Activated CD4-positive, alpha-beta T cell treated with anti-CD3 and anti-CD28 coated beads, Interleukin-2, amount 50 U/mL, for 4 hours (primary cell): ENCODE data around the gene GGT6.

ENCODE experiments used
- DNase-seq, 2 experiments: peaks; one replicate each; pipeline ENCODE4 v3.0.0-alpha.2; 2020

Gene GGT6

DNA sequence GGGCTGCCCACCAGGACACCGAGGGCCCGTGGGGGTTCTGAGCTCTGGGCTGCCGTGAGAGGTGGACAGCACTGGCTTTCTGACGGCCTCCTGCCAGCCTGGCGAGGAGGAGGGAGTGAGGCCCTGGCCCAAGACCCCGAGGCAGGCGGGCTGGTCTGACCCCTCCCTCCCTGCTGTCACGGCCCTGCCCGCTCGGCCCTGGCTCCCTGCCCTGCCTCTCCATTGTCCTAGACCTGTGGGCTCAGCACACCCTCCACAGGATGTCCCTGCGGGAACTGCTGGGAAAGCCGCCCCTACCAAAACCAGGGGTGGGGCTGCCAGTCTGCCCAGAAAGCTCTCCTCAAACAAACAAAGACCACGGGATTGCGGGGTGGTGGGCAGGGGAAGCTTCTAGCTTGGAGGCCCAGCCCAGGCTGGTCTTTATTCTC, 41.0 kb downstream of the GGT6 start:
- no peak for DNase-seq

- no peak for DNase-seq
Observed at GRCh38 chr17:4518901-4519300, 41.5 kb downstream of the GGT6 start.

GRCh38 chr17:4516735-4517134, 43.6 kb downstream of the GGT6 start:
- DNase-seq, result no peak

DNA sequence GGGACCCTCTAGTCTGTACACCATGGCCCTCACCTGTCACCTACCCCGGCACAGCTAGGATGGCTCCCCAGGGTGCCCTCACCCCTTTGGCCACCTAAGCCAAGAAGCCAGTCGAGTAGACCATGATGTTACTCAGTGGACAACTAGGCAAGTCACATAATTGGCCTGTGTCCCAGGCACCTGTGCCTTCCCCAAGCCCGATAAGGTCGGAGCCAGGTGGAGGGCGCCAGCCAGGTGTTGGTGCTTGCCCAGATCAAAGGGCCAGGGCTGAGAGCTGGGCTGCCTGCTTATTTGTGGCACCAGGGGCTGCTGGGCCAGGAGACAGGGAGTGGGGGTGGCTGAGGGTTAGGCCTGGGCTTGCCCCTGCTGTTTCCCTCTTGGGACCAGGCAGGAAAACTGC, 44.9 kb downstream of the GGT6 start:
- no peak for DNase-seq

DNA sequence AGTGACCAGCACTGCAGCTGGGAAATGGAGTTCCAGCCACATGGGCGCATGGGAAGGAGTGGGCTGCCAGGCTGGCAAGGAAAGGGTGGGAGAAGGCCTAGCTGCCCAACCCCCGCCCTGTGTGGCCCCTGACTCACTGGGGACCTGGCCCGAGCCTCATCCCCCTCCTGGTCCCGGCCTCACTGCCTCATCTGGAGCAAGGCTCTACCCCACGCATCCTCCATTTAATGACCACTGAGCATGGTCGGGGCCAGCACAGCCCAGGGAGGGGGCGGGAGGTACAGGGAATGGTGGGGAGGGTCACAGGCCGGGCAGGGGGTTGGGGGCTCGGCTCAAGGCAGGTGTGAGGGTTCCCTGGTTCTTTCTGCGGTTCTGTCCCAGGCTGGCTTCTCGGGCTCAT, 45.6 kb downstream of the GGT6 start:
- DNase-seq, result no peak

- DNase-seq, result no peak
Observed at GRCh38 chr17:4514206-4514605, 46.2 kb downstream of the GGT6 start.

DNA sequence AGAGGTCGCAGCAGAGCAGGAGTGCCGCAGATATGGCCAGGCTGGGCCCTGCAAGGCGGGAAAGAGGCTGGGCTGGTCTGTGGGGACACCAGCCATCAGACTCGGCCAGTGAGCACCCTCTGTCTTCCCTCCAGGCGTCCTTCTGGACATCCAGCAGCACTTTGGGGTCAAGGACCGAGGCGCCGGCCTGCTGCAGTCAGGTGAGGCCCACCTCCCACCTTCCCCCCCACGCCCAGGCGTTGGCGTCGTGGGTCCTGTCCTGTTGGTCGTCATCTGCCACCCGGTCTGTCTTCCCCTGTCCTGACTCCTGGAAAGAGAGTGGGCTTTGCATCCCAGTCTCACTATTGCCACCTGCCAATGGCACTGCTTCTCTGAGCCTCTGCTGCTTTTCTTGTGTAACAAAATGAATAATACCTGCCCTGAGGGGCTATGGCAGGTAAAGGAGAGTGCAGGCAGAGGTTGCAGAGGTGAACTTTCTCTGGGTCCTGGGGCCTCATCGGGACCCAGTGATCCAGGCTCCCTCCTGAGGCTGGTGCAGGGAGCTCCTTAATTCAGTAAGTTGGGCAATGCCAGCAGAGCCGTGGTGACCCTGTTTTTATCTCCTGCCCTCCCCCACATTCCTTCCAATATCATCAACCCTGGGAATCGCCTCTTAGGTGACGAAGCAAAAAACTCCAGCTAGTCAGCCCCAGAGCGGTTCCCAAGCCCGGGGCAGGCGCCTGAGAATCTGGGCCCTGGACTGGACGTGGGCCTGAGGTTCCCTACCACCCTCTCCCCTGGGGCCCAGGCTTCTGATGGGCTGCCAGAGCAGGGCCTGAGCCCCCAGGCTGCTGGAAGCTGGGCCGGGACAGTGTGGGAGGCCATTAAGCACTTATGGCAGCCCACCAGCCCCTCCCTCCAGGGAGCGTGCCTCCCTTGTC, 47.0 kb downstream of the GGT6 start:
- DNase-seq, result no peak

DNA sequence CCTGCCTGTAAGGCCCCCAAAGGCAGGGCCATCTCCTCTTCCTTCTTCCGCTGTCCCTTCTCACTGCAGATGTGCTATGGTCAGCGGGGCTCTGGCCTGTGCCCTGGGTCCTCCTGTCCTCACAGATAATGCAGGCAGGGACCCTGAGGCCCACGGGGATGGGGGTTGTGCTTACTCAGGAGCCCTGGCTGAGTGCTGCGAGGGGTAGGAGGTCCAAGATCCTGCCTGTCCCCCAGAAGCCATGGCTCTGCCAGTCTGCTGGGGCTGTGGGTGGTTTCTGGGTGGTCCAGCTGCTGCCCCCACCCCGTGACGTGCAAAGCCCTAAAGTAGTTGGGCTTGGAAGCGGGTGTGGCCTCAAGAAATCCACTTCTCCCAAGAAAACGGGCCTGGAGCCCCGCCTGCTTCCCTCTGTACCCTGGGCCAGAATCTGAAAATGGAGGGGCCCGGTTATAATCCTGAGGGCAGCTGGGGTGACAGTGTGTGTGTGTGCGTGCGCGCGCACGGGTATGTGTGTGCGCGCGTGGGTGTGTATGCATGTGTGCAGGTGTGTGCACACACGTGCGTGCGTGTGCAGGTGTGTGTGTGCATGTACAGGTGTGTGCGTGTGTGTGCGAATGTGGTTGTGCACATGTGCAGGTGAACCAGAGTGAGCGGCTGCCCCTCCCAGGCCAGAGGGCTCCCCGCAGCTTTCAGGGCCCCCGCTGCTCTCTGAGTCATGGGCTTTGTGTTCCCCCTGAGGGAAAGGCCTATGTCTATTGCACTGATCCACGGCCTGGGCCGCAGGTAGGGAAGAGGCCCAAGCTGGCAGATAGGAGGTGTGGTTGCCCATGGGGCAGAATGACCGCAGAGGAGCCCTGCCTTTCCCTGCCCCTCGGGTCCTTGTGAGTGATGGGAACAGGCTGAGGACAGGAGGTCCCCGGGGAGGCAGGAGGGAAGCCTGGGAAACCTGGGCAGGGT, 47.9 kb downstream of the GGT6 start:
- no peak for DNase-seq

- no peak for DNase-seq
Observed at GRCh38 chr17:4511199-4511932, 49.0 kb downstream of the GGT6 start.

DNA sequence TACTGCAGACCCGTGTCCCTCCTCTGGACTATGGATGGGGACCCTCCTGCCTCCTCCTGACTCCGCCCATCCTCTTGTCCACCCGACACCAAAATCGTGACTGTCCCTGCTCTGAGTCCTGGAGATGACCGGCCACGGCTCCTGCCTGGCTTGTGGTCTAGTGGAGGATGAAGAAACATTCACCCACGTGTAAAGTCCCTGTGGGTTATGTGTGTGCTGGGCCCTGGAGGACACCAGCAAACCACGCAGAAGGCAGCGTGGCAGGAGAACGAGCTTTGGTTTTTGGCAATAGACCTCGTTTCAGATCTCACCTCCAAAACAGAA, 49.8 kb downstream of the GGT6 start:
- DNase-seq, result no peak

DNA sequence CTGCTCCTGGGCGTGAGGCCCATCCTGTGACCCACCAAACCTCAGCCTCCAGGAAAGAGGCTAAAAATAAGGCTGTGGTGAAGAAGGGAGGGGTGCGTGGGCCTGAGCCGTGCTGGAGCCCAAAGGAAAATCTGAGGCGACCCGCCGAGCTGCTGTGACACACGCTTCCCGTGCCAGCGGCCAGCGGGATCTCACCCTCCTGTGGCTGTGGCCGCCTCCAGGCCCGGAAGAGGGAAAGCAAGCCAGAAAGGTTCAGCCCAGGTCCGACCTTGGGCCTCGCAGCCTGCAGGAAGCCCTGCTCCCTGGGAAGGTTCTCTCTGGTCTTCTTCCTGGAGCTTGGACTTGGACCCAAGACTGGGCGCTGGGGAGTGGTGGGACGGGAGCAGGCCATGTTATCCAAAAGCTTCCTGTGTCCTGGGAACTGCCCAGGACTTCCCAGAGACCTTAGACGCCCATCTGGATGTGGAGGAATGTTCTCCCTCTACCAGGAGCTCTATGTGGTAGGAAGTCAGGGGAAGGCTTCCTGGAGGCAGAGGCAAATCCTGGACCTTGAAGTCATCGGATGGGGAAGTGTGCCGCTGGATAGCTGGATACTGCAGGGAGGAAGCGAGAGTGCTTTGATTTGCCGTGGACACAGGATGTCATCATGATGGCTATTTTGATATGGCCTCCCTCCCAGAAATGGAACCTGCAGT, 50.3 kb downstream of the GGT6 start:
- no peak for DNase-seq

DNA sequence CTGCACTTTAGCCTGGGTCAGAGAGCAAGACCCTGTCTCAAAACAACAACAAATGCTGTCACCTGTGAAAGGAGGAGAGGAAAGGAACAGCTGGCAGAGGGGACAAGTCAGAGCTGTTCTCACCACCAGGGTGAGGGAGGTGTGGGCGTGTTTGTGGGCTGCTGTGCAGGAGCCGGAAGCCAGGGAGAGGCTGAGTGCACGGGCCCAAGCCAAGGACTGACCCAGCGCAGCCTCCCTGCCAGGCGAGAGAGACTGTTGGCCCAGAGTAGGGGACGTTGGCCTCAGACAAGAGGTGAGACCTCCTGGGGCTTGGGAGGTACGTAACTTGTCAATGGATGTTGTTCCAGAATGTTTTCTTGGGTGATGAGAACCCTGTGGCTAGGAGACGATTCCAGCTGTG, 51.0 kb downstream of the GGT6 start:
- DNase-seq, result no peak

GRCh38 chr17:4508207-4508606, 52.2 kb downstream of the GGT6 start:
- DNase-seq, result no peak

- DNase-seq, result no peak
Observed at GRCh38 chr17:4507361-4508111, 52.8 kb downstream of the GGT6 start.
